GM11168 (cell line): Measurements from ENCODE around the gene DLEC1.
"Not testable (repeated sequence)": the region's sequence is repeated elsewhere in the genome, so short reads cannot be mapped to it uniquely, and the experiment has no call there.

Source experiments
- in situ Hi-C: fragments of 300-500 bp; cut with MboI; formaldehyde crosslinking; loops from one replicate; pipeline ENCODE4 v1.12.0; 2022; ENCODE audit warnings: low sequenced_read_pairs; ENCODE audit not compliant: unreplicated experiment

The DLEC1 gene

DNA sequence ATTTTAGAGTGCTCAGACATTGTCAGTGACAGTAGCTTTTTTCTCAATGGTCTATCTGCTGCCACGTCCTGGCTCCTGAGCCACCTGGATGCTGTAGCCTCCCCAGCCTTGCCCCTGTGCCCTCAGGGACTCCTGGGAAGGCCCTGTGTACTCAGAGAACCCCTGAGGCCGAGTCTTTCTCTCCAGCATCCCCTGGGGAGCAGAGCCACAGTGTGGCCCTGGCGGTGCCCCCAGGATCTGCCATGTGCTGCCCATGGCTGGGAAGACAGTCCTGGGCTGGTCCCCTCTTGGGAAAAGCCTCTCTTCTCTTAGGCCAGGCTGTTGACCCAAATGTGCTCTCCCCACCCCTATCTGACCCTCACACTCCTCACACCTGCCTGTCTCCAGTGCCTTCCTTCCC lies 104.5 kb downstream of the DLEC1 start:
- in situ Hi-C loops, result loop anchor here (25.0 kb wide), 1 partner anchor 344 kb away; the partner anchor contains the start of gene EXOG

DNA sequence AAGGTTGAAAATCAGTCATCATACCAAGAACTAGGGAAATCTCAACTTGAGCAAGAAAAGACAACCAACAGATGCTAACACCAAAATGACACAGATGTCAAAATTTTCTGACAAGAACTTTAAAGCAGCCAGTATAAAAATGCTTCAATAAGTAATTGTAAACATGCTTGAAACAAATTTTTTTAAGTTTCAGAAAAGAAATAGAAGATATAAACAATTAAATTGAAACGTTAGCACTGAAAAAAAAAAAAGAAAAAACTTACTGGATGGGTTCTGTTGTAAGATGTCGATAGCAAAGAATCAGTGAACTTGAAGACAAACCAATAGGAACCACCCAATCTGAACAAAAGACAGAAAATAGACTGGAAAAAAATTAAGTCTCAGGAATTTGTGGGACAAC lies 107.5 kb downstream of the DLEC1 start:
- in situ Hi-C loops, result loop anchor here (25.0 kb wide), 1 partner anchor 341 kb away; the partner anchor contains the start of gene EXOG

DNA sequence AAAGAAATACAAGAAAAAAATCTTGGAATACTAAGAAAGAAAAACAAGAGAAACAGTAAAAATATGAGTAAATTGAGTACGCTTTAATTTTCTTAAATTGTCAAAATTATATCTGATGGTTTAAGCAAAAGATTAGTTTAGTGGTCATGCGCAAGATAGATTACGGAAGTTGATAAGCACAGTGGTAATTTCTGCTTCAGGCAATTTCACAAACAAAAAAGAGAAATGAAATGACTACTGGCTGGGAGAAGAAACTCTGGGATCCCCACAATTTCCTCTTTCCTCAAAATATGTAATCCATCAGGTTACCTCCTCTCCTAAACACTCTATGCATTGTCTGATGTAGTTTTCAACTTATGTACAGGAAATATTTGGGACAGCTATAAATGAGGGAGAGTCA lies 108.4 kb downstream of the DLEC1 start:
- in situ Hi-C loops, result loop anchor here (25.0 kb wide), 1 partner anchor 340 kb away; the partner anchor contains the start of gene EXOG

DNA sequence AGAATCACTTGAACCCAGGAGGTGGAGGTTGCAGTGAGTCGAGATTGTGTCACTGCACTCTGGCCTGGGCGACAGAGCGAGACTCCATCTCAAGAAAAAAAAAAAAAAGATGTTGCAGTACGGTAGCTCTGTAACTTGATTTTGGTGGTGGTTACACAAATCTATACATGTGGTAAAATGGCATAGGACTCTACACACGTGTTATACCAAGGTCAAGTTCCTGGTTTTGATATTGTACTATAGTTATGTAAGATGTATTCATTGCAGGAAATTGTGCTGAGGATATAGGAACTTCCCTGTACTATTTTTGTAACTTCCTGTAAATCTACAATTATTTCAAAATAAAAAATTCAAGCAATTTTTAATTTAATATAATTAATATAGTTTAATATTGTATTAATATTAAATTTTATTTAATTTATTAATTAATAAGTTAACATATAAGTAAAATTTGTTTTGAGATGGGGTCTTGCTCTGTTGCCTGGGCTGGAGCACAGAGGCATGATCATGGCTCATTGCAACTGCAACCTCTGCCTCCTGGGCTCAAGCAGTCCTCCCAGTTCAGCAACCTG lies 109.4 kb downstream of the DLEC1 start:
- in situ Hi-C loops, result loop anchor here (25.0 kb wide), 1 partner anchor 339 kb away; the partner anchor contains the start of gene EXOG

DNA sequence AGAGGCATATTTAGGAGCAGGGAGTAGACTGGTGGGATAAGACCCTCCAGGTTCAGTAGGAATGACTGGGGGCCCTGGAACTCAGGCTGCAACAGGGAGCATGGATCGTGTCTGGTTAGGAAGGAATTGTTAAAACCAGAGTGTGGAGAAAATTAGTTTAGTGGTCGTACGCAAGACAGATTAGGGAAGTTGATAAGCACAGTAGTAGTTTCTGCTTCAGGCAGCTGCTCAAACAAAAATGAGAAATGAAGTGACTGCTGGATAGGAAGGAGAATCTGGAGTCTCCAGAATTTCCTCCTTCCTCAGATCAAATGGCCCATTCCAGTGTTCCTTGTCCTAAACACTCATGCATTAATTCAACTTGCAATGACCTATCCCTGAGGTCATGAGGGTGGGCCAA lies 110.7 kb downstream of the DLEC1 start:
- in situ Hi-C loops, result loop anchor here (25.0 kb wide), 1 partner anchor 338 kb away; the partner anchor contains the start of gene EXOG

DNA sequence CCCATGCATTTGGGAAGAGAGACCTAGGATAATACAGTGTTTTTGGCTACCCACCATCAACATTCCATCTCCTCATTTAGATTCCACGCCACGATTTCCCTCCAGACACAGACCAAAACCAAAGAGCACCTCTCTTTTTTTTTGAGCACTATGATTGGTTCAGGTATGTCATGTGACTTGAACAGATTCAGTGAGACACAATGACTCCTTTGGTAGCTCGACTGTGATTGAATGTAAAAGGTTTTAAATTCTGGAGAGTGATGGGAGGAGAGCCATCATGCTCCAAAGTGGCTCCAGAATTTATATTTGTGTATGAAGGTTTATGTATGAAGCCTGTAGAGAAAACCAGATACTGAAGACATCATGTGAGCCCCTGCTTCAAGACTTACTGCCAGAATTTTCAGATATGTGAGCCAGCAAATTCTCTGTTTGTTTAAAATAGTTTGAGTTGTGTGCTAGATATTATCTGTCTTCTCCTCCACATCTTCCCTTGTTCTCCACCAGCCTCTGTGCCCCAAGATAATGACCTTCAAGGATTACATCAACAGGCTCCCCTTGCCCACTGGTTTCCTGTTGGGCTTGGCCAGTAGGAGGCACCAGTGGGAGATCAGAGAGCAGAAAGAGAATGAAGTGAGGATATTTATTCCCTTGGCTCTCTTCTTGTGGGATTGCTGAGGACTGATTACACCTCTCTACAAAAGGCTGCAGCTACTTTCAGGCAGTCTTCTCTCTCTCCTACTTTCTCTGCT lies 111.9 kb downstream of the DLEC1 start:
- in situ Hi-C loops, result no loop called here

DNA sequence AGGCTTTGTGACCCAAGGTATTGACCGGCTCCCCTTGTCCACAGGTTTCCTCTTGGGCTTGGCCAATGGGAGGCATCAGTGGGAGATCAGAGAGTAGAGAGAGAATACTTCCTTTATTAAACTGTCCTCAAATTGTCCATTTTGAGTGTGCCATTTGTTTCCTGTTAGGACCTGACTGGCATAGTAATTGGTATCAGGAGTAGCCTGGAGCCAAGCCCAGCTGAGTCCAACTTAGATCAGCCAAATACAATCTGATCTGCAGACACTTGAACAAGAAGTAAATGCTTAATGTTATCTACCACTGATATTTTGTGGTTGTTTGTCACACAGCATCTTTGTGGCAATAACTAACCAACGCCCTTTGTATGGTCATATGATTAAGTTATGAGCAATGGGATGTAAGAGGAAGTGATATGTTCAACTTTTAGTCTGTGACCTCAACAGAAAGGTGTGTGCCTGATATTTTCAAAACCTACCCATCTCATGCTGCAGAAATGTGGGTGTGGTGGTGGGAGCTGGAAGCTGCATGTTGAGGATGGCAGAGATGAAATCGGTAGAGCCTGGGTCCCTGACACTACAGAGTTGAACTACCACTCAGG lies 112.8 kb downstream of the DLEC1 start:
- in situ Hi-C loops, result no loop called here

DNA sequence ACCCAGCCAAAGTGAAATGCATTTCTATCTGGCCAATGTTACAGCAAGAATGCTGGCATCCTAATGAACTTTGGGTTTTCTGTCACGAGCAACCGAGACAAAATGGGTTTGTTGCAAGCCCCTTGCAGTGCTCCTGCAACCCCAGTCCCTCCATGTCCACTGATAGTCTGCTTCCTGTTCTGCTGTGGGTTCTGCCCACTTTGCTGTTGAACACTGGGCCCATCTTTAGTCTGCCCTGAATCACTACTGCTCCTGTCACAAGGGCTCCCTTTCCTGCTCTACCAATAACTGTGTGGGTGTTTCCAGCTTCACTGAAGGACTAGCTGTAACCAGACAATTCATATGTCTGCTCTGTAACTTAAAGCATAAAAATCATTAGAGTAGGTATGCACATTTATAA lies 113.6 kb downstream of the DLEC1 start:
- in situ Hi-C loops, result no loop called here

DNA sequence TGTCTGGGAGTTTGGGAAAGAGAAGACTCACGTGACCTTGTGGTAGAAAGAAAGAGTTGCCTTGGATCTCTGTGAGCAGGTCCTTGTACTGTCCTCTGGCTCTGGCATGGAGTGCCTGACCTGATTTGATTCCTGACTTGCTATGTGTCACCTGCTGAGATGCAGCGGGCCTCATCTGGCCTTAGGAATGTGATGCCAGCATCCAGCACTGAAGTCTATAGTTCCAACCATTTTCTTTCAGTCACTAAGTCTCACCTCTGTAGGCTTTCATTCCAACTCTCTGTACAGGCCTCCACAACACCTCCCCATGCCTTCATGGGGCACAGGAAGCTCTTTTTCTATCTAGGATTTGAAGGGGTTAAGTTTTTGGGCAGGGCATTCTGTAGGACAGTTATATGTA lies 114.2 kb downstream of the DLEC1 start:
- in situ Hi-C loops, result no loop called here

DNA sequence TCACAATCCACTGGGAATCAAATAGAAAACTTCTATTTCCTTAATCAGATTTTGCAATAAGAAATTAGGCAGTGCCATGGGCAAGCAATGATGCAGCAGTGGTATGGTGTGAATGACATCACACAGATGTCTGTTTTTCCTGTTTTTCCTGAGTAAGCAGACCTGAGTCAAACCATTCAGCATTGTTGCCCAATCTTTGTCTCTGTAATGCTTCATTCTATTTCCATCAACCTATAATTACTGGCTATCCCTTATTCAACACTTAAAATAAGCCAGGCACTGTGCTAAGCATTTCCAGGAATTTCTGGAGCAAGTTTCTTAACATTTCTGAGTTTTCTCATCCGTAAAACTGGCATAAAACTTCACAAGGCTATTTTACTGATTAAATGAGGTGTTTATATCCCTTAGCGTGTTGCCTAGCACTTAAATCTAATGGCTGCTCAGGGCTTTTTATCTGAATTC lies 115.1 kb downstream of the DLEC1 start:
- in situ Hi-C loops, result no loop called here

DNA sequence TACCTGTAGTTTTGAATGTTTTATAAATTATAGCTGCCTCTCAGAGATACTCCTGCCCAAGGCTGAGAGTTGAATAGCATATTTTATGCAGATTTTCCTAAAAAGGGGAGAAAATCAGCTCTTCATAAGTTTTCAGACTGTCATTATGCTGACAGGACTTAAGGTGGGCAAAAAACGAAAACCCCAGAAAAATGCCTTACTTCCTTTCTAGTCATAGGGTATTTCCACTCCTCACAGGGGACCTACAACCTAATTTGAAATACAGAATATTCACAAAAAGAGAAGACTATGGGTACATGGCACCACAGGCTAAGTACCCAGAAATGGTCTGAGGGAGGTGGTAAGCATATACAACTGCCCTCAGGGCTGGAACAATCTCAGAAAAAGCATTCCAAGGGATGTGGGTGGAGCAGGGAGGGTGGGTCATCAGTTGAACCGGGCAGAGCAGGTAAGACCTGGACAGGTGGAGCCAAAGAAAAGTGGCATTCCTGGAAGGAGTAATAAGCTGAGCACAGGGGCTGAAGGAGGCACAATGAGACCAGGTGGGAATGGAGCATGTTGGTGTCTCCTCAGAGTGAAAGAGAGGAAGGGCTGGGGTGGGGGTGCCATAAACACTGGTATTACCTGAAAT lies 115.7 kb downstream of the DLEC1 start:
- in situ Hi-C loops, result no loop called here

DNA sequence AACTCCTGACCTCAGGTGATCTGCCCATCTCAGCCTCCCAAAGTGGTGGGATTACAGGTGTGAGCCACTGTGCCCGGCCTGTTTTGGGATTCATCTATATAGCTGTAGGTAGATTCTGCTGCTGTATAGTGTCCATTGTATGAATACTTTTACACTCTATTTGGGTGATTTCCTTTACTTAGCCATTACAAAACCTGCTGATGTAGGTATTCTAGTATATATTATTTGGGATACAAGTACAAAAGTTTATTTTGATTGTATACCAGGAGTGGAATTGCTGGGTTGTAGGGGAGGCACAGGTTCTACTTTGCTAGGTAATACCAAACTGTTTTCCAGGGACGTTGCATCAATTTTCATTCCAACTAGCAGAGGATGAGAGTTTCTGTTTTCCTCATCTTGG lies 116.8 kb downstream of the DLEC1 start:
- in situ Hi-C loops, result no loop called here

DNA sequence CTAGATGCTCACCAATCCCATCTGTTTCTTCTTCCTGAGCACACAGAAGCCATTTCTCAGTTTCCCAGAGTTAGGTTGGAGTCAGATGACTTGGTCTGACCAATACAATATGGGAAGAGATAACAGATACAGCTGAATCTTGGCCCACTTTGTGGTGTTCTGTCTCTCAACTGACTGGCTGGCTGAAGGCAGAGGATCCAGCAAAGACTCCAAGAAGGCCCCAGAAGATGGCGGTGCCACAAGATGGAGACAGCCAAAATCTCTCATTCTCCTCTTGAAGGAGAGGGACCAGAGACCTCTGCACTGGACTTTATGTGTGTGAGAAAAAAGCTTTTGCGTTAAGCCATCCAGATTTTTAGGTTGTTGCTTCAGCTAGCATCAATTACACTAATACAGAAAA lies 118.1 kb downstream of the DLEC1 start:
- in situ Hi-C loops, result no loop called here

DNA sequence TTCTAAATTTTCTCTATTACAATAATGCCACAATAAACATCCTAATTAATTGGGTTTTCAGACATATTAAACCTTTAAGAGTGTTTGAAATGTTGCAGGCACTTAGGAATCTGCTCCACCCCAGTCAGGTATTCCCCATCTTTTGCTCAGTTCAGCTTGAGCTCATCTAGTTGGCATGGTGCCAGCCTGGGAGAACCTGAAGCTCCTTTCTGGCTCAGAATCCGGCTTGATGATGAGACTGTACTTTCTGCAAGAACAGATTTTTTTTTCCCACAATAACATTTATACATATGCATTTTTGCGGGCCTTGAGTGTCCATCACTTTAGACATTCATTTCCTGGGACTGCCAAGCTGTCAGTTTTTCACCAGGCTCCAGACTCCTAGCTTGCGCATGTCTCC lies 118.6 kb downstream of the DLEC1 start:
- in situ Hi-C loops, result no loop called here

DNA sequence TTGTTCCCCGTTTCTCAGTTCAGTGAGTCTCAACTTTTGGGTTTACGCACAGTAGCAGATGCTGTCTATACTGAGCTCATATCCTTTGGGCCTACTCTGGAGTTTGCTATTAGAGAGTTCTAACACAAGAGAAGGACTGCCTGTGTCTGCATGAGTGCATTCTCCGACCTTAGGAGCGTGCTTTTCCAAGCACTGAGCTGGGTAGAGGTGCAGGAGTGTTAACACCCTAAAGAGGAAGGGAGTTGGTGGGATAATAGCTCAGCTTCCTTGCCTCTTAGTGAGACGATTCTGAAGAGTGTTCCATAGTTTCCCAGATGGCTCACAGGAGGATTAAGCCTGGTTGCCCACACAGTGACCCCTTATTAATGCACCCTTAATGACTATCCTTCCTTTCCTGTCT lies 119.5 kb downstream of the DLEC1 start:
- in situ Hi-C loops, result no loop called here

DNA sequence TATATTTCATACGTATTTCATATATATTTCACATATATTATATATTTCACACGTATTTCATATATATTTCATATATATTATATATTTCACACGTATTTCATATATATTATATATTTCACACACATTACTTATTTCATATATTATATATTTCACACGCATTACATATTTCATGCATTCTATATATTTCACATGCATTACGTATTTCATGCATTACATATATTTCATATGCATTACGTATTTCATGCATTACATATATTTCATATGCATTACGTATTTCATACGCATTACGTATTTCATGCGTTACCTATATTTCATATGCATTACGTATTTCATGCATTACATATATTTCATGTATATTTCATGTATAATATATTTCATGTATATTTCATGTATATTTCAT lies 121.7 kb downstream of the DLEC1 start:
- in situ Hi-C loops, result not testable (repeated sequence)

DNA sequence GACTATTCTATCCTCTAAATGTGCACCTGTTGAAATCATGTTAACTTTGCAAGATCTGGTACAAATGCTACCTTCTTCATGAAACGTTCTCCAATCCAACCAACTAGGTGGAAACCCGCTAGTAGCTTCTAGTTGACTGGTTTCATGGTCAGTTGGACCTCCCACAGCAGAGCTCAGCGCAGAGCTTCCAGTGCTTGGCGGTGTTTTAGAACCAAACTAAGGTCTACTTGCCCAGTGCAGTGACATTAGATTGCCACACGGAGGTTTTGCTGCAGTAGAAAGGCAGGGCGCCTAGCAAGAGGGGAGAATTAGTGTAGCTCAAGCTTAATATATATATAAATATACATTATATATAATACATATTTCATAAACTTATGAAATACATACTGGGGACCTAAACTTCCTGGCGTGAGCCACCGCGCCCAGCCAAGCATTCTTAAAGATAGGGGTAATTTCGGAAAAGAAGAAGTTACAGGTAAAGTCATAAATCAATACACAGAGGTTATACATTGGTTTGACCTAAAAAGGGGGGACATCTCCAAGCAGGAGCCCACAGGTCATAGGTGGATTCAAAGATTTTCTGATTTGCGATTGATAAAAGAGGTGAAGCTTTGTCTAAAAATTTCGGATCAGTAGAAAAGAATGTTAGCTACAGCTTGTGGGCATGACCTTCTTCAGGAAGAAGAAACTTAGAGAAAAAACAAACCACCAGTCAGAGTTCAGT lies 124.3 kb downstream of the DLEC1 start:
- in situ Hi-C loops, result no loop called here

DNA sequence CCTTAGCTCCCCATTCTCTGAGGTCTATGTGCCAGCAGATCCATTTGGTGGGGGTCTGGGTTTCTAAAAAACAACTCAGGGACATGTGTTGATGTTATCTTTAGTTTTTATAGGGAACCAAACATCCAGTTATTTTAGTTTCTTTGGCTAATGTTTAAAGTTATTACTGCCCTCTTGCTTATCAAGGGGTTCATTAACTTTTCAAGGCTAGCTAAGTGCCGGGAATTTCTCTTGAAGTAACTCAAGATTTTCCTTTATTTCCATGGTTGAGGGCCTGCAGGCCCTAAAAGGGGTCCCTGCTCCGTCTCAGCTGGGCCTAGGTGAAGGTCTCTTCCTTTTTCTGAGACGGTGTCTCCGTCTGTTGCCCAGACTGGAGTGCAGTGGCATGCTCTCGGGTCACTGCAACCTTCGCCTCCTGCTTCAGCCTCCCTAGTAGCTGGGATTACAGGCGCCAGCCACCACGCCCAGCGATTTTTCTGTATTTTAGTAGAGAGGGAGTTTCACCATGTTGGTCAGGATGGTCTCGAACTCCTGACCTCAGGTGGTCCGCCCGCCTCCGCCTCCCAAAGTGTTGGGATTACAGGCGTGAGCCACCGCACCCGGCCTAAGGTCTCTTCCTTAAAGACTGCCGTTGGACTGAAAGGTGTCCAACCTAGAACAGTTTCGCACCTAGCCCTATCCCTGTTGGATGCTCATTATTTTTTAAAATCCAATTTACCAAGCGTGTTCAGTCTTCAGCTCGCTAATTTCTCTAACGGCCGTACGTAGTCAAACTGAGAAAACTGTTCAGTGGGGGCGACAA lies 125.0 kb downstream of the DLEC1 start:
- in situ Hi-C loops, result no loop called here

DNA sequence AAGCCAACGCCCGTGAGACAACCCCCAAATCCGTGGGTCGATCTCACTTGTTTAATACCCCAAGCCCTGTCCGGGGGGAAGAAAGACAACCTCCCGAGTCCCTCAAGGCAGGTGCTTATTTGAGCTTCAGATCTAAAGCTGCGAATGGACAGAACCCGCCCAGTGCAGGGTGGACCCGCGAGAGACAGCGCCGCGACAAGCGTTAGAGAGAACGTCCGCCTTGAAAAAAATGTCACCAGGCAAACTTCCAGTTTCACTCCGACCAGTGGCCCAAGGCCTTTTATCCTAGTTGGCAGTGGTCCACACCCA lies 125.6 kb downstream of the DLEC1 start:
- in situ Hi-C loops, result no loop called here
